T-helper 9 cell (primary cell): ENCODE data around the gene DNASE1L2.
"Not testable (repeated sequence)": the region's sequence is repeated elsewhere in the genome, so short reads cannot be mapped to it uniquely, and the experiment has no call there.

Experiments
- DNase-seq: peaks from one replicate; pipeline ENCODE4 v3.0.0-alpha.2; 2020
- total RNA-seq, 2 donors: gene quantifications; one replicate each; lab custom pipeline; 2026; lab: John Stamatoyannopoulos, UW

The DNASE1L2 gene, protein sequence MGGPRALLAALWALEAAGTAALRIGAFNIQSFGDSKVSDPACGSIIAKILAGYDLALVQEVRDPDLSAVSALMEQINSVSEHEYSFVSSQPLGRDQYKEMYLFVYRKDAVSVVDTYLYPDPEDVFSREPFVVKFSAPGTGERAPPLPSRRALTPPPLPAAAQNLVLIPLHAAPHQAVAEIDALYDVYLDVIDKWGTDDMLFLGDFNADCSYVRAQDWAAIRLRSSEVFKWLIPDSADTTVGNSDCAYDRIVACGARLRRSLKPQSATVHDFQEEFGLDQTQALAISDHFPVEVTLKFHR
- total RNA-seq = 0.72 to 1.9 reads per million in 2 donors

DNA sequence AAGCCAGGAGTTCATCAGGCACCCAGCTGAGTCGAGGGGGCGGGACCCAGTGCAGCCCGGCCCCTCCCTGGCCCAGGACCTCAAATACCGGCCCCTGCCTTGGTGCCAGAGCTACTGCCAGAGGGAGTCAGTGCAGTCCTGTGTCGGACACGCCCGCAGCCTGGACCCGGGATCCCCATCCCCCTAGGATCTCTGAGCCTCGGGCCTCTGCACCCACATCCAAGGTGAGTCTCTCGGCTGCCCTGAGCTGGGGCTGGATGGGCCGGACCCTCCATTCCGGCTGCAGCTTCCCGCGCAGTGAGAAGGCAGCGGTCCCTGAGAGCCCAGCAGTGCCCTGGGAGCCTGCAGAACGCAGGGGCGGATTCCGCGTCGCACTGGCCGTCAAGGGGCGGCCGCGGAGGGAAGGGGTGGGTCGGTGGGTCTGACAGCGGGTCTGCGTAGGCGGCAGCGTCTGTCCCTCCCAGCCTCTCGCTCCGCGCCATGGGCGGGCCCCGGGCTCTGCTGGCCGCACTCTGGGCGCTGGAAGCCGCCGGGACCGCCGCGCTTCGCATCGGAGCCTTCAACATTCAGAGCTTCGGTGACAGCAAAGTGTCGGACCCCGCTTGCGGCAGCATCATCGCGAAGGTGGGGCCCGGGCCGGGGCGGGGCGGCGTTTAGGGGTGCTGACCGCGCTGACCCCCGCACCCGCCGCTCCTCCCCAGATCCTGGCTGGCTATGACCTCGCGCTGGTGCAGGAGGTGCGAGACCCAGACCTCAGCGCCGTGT is at the start of gene DNASE1L2:
DNASE1L2 (plus strand) TSS at position 108 of the 765 bp plus-strand sequence; CDS start at position 481, 373 bp downstream.
- DNase-seq = no peak

DNA sequence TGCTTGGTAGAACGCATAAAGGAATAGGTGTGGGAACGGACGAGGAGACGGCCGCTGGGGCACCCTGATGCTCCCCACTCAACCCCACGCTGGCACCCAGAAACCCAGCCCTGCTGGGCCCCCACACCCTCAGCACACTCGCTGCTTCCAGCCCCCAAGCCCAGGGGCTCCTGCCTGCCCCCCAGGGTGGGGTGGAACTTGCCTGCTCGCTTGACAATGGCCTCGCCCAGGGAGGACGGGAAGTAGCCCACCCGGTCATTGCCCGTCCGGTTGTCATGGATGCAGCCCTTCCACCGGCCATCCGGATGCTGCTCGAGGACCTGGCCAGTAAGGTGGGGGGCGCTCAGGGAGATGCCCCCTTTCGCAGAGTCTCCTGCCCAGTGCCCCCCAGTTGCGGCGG is 49.7 kb upstream of the DNASE1L2 start:
- no peak for DNase-seq

DNA sequence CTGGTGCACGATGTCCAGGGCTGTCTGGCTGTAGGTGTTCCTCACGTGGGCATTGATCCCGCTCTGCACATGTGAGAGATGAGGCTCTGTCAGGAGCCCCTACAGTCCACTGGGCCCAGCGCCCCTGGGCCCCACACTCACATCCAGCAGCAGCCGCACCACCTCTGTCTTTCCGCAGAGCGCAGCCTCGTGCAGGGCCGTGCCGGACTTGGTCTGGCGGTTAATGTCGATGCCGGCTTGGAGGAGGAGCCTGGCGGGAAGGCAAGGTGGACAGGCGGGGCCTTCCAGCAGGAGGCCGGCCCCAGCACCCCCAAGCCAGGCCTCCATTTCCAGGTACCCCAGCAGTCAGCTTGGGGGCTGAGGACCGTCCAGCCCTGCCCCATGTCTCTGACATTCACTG is 49.0 kb upstream of the DNASE1L2 start:
- DNase-seq = no peak

- DNase-seq = no peak
These were observed 47.8 kb upstream of the DNASE1L2 start for GRCh38 chr16:2188395-2188794.

DNA sequence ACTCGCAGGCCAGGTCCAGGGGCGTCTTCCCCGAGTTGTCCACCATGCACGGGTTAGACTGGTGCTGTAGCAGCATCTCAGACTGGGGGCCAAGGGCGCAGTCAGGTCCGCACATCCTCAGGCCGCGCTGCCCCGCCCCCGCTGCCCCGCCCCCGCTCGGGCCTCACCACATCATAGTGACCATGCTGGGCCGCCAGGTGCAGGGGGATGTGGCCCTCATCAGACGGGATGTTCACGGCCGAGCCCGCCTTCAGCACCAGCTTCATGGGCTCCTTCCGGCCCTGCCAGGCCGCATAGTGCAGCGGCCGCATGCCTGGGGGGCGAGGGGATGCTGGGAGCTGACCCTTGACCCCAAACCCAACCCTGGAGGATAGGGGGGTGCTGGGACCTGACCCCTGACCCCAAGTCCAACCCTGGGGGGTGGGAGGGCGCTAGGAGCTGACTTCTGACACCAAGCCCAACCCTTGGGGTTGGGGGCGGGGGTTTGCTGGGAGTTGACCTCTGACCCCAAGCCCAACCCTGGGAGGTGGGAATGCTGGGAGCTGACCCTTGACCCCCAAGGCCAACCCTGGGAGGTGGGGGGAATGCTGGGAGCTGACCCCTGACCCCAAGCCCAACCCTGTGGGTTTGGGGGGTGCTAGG is 46.9 kb upstream of the DNASE1L2 start:
- no peak for DNase-seq

GRCh38 chr16:2190002-2190658 is 46.1 kb upstream of the DNASE1L2 start:
- no peak for DNase-seq

- DNase-seq = no peak
These were observed 45.4 kb upstream of the DNASE1L2 start for GRCh38 chr16:2190659-2191445.

DNA sequence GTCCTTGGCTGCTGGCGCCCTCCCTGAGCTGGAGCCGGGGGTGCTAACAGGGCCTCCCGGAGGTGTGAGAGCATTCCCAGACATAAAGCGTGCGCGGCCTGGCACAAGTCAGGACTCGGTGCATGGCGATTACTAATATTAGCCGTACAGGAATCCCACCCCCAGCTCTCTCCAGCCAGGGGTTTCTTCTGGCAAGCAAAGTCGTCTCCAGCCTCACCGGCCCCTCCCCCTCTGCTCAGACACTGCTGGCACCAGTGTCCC is 44.9 kb upstream of the DNASE1L2 start:
- no peak for DNase-seq

DNA sequence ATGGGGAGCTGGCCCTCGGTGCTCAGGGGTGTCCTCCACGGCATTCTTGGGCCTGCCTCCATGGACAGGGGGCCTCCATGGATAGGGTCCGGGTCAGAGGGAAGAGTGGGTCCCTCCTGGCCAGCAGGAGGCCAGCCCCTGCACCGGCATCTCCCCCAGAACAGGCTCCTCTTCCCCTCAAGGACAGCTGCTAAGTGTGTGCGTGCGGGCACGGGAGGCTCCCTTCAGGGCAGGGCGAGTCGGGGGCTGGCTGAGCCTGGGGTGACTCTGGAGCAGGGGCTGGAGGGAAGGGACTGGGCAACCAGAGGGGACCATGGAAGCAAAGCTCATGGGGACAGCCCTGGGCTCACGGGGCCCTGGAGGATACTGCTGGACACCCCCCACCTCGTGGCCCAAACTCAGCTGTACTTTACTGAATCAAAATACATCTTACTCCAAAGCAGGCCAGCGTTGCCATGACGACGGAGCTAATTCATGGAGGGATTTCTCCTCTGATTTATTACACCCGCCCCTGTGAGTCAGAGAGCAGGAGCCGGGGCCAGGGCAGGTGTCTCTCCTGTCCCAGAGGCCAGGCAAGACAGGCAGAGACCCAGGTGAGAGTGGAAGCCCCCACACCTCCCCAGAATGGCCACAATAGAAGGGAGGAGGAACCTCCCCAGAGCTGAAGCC is 41.9 kb upstream of the DNASE1L2 start:
- DNase-seq = no peak

DNA sequence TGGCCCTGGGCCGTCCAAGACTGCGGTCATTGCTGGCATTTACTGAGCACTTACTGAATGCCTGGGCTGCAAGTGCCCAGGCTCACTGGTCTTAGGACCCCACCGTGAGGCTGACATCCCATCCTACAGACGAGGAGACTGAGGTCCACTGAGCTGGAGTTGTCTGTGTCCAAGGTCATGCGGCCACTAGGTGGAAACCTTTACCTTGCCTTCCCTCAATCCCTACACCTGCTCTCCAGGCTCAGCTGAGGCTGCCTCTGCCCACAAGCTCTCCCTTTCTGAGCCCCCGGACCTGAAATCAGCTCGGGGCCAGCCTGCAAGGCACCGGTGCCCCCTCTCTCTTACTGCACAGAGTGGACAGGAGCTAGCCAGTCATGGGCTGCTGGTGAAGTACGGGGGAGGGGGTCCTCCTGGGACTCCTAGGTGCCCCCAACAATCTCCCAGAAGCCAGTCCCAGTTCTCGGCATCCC is 41.4 kb upstream of the DNASE1L2 start:
- peak; percentile 35 for DNase-seq

DNA sequence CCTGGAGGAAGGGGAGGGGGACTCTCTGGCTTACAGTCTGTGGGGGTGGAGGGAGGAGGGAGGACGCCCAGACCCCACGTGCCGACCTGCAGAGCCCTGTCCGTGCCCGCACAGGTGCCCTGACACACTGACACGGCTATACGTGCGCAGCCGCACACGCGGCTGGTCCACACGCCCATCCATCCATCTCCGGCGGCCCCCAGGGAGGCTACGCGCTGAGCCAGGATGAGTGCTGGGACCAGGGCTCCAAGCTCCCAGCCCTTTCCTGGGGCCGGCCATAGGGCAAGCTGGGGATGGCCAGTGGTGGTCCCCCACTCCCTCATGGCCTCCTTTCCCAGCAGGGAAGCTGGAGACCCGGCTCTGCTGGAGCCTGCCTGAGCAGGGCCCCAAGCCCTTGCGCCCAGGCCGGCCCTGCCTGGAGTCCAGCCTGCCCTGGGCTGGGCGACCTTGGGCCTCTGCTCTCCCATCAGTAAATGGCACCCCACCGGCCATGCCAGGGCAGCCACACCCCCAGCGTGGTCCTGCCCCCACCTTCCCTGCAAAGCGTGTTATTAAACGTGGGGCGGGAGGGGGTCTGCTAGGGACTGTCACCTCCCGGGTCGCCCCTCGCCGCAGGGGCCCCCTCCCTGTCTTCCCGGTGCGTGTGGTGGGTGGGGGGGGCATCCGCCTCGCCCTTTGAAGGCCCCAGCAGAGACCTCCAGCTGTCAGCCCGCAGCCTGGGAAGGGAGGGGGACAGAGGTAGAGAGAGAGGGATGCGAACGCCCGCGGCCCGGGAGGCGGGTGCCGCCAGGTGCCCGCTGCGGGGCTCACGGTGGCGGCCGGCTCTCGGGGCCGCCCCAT is 40.7 kb upstream of the DNASE1L2 start:
- no peak for DNase-seq

DNA sequence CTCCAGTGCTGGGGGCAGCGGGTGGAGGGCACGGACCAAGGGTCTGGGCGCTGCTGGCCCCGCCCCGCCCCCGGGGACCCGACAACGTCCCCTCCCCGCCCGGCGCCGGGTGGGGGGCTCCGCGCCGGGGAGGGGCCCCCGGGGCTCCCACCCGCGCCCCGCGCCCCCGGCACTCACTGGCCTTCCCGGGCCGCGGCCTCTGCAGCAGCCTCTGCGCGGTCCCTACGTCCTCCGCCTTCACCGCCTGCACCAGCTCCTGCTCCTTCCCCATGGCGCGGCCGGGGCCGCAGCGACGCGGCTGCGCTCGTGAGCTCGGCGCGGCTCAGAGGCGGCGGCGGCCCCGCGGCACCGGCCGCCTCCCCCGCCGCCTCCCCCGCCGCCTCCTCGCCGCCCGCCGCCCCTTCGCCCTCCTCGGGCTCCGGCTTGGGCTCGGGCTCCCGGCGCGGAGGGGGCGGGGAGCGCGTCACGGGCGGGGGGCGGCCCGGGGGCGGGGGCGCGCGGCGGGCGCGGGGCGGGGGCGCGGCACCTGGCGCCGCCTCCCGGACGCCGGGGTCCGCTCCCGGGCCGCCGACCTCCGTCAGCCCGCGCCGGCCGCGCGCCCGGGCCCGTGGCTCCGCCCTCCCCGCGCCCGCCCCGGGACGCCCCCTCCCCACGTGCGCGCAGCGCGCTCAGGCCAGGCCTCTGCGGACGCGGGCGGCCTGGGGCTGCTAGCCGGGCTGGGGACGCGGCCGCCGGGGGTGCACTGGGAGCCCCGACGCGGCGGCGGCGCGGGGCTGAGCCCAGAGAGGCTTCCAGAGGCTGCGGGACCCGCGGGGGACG is 39.9 kb upstream of the DNASE1L2 start, which contains the start of gene CASKIN1:
CASKIN1 (minus strand) TSS at position 444 of the 819 bp plus-strand sequence; CDS start at position 271, 173 bp downstream.
- DNase-seq = no peak

GRCh38 chr16:2196981-2197511 is 39.2 kb upstream of the DNASE1L2 start:
- no peak for DNase-seq

DNA sequence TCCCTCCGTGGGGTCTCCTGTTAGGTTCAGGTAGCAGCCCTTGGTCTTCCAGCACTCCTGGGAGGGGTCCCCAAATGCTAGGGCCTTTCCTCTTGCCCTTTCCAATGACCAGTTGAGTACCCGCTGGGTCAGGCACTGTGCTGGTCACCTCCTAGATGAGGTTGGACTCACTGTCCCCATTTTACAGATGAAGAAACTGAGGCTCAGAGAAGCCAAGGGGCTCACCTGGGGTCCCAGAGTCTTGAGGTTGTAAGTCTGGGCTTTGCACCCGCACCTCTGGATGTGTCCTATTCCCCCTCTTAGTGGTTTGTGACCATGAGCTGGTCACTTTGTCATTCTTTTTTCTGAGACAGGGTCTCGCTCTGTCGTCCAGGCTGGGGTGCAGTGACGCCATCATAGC is 38.5 kb upstream of the DNASE1L2 start:
- no peak for DNase-seq

DNA sequence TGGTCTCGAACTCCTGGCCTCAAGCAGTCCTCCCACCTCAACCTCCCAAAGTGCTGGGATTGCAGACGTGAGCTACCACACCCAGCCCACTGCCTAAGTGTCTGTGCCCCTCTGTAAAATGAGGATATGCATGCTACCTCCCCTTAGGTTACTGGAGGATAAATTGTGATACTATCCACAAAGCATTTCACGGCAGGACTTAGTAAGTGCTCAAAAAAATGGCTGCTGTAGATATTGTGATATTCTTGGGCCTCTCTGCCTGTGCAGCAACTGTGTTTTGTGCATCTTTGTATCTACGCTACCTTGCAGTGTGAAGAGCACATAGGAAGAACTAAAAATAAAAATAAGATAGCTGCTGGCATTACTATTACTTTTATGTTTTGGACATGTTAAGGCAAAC is 38.0 kb upstream of the DNASE1L2 start:
- no peak for DNase-seq

DNA sequence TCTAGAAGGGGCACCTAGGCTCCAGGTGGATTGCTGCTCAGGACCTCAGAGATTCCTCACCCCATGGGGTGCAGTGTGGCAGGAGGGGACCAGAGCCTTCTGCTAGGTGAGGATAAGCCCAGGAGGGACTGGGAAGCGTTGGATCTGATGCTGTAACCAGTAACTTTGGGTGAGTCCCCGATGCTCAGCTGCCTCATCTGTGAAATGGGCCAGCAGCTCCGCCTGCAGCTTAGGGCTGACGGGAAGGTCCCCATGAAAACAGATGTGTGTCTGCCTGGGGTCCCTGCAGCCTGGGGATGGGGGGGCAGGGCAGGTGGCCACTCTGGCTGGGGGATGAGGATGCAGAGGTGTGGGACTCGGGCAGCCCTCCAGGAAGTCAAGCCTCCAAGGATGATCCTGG is 37.1 kb upstream of the DNASE1L2 start:
- DNase-seq = no peak

GRCh38 chr16:2199621-2200139 is 36.6 kb upstream of the DNASE1L2 start:
- DNase-seq = no peak

- no peak for DNase-seq
These were observed 35.9 kb upstream of the DNASE1L2 start for GRCh38 chr16:2200313-2200712.

- not testable (repeated sequence) for DNase-seq
These were observed 33.0 kb upstream of the DNASE1L2 start for GRCh38 chr16:2203119-2203688.
